Calu3 (cell line): ENCODE measurements around the gene CD226. TPM values are rescaled to one million over a fixed set of nuclear protein-coding genes. Genes with fewer than 3 reads are reported as not detected.

Source experiments
- BruUV-seq: library from RNA; stranded (reverse); fragments of 400-500 nt; replicated peaks from 2 replicates; lab custom pipeline; 2021; lab: Mats Ljungman, UMichigan
- CTCF ChIA-PET: fragments of 300-600 bp; sonication (Branson Sonifier 250); formaldehyde crosslinking; loops from one replicate; lab custom pipeline; 2022; ENCODE audit warnings: antibody characterized with exemption; lab: Charles Lee
- DNase-seq: peaks from one replicate; pipeline ENCODE4 v3.0.0; 2022
- H3K27ac Mint-ChIP-seq: one replicate; pipeline ENCODE4 v1.8.0; 2022; ENCODE audit warnings: mixed read lengths; ENCODE audit not compliant: unreplicated experiment
- H3K27me3 Mint-ChIP-seq: one replicate; pipeline ENCODE4 v1.8.0; 2022; ENCODE audit warnings: mixed read lengths; ENCODE audit not compliant: unreplicated experiment
- H3K36me3 Mint-ChIP-seq: one replicate; pipeline ENCODE4 v1.8.0; 2022; ENCODE audit warnings: mild to moderate bottlenecking, moderate library complexity, mixed read lengths; ENCODE audit not compliant: insufficient read depth, unreplicated experiment
- H3K4me1 Mint-ChIP-seq: one replicate; pipeline ENCODE4 v1.8.0; 2022; ENCODE audit warnings: mild to moderate bottlenecking, low read depth, mixed read lengths; ENCODE audit not compliant: unreplicated experiment
- H3K4me3 Mint-ChIP-seq: one replicate; pipeline ENCODE4 v1.8.0; 2022; ENCODE audit warnings: mild to moderate bottlenecking, low read depth, moderate library complexity, mixed read lengths; ENCODE audit not compliant: unreplicated experiment
- H3K9me3 Mint-ChIP-seq: one replicate; pipeline ENCODE4 v1.8.0; 2022; ENCODE audit warnings: low read depth, mixed read lengths; ENCODE audit not compliant: unreplicated experiment
- CTCF ChIP-seq: fragments of 200-600 bp; IDR thresholded peaks from one replicate; pipeline ENCODE4 v1.8.0; 2022; ENCODE audit warnings: antibody characterized with exemption; ENCODE audit not compliant: unreplicated experiment
- intact Hi-C: fragments of 100-400 bp; cut with micrococcal nuclease; formaldehyde crosslinking; loops from one replicate; pipeline ENCODE4 v1.10.0; 2022; ENCODE audit not compliant: unreplicated experiment
- total RNA-seq: library from RNA; stranded (reverse); gene quantifications from 2 replicates; pipeline ENCODE4 v1.2.3, GENCODE V29; 2022

The CD226 gene
- total RNA-seq, 1 experiment from 2014 or later: 0.85 TPM

- Mint-ChIP-seq H3K4me1 (no peaks in the 10 kb centered on the region), H3K9me3 (peaks cover 15% of the 10 kb centered on the region), H3K27me3 (no peaks in the 10 kb centered on the region), H3K36me3 (no peaks in the 10 kb centered on the region), H3K4me3 (no peak overlapping the region), H3K27ac (no peak overlapping the region)
- intact Hi-C loops: no loop called here
- TF ChIP-seq CTCF: no peak
- DNase-seq: no peak
- BruUV-seq: no TSS peak
- CTCF ChIA-PET: no interaction called here
Measured at GRCh38 chr18:69974365-69974764, 26.7 kb upstream of the CD226 start.

GRCh38 chr18:69969491-69969890 lies 21.8 kb upstream of the CD226 start:
- Mint-ChIP-seq H3K4me3 (no peak overlapping the region), H3K36me3 (no peaks in the 10 kb centered on the region), H3K27ac (no peak overlapping the region), H3K9me3 (no peaks in the 10 kb centered on the region), H3K27me3 (no peaks in the 10 kb centered on the region), H3K4me1 (no peaks in the 10 kb centered on the region)
- CTCF ChIA-PET: no interaction called here
- BruUV-seq: no TSS peak
- intact Hi-C loops: no loop called here
- no peak for DNase-seq
- no peak for TF ChIP-seq CTCF

DNA sequence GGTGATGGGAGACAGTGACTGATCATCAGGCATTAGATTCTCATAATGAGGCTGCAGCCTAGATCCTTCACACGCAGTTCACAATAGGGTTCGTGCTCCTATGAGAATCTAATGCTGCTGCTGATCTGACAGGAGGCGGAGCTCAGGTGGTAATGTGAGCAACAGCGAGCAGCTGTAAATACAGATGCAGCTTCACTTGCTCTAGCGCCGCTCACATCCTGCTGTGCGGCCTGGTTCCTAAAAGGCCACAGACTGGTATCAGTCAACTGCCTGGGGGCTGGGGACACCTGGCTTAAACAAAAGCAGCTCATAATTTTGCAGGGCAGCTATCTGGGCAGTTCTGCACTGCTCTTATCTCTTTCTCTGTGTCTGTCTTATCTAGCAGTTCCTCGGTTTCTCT lies 20.4 kb upstream of the CD226 start:
- DNase-seq: no peak

GRCh38 chr18:69963196-69963595 lies 15.5 kb upstream of the CD226 start:
- BruUV-seq: no TSS peak
- CTCF ChIA-PET: no interaction called here
- Mint-ChIP-seq H3K4me1 (no peaks in the 10 kb centered on the region), H3K27me3 (no peaks in the 10 kb centered on the region), H3K27ac (no peak overlapping the region), H3K36me3 (no peaks in the 10 kb centered on the region), H3K9me3 (no peaks in the 10 kb centered on the region), H3K4me3 (no peak overlapping the region)
- DNase-seq: no peak
- TF ChIP-seq CTCF: no peak
- intact Hi-C loops: no loop called here

More for the DNA sequence above, 20.4 kb upstream of the CD226 start:
- H3K9me3 Mint-ChIP-seq: no peaks in the 10 kb centered on the region
- H3K4me1 Mint-ChIP-seq: no peaks in the 10 kb centered on the region
- H3K27me3 Mint-ChIP-seq: no peaks in the 10 kb centered on the region
- CTCF ChIA-PET: no interaction called here
- H3K27ac Mint-ChIP-seq: no peak overlapping the region
- intact Hi-C loops: no loop called here
- H3K36me3 Mint-ChIP-seq: no peaks in the 10 kb centered on the region
- no peak for TF ChIP-seq CTCF
- no TSS peak for BruUV-seq
- no peak overlapping the region for H3K4me3 Mint-ChIP-seq

DNA sequence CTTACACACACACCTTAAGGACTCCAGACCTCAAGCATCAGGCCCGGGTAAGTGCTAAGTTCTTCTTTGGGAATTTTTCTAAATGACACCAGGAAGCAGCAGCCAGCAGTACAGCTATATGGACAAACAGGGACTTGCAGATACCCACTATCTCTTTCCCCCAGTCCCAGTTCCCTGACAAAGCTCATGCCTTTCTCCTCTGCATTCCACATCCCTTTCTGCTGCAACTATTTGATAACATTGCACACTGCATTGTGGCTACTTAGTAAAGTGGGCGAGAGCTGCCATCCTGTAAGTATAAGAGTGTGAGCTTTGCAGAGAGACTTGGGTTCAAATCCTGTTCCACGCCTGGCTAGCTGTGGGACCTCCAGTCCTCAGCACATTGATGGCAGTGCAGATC lies 14.0 kb upstream of the CD226 start:
- H3K36me3 Mint-ChIP-seq: no peaks in the 10 kb centered on the region
- no peak overlapping the region for H3K4me3 Mint-ChIP-seq
- TF ChIP-seq CTCF: no peak

More for the DNA sequence above, 14.0 kb upstream of the CD226 start:
- no peak for DNase-seq
- no peaks in the 10 kb centered on the region for H3K9me3 Mint-ChIP-seq
- BruUV-seq: no TSS peak
- intact Hi-C loops: no loop called here
- no peaks in the 10 kb centered on the region for H3K4me1 Mint-ChIP-seq
- no peaks in the 10 kb centered on the region for H3K27me3 Mint-ChIP-seq
- H3K27ac Mint-ChIP-seq: no peak overlapping the region
- CTCF ChIA-PET: no interaction called here
